RWPE1 (cell line): ENCODE measurements around the gene FAM234A.

ENCODE experiments used
- CTCF ChIA-PET: fragments of 350-600 bp; sonication (Branson Sonifier 250); formaldehyde crosslinking; extraction: SDS; loops from one replicate; lab custom pipeline; 2021; lab: Yijun Ruan, JAX
- POLR2A ChIA-PET: fragments of 400-600 bp; formaldehyde crosslinking; extraction: SDS; loops from one replicate; lab custom pipeline; 2020; ENCODE audit warnings: antibody characterized with exemption; ENCODE audit not compliant: low non-redundant PET; lab: Yijun Ruan, JAX
- DNase-seq: peaks from one replicate; pipeline ENCODE4 v3.0.0; 2012; ENCODE audit warnings: low spot score
- H3K27ac ChIP-seq: fragments of 450-650 bp; 2 replicates; pipeline ENCODE4 v1.5.1; 2017
- TF ChIP-seq, protein P1 (sequence below): fragments of 450-650 bp; conservative IDR thresholded peaks from 2 replicates; pipeline ENCODE4 v1.5.1; 2017; ENCODE audit warnings: low read depth, mild to moderate bottlenecking

The FAM234A gene

DNA sequence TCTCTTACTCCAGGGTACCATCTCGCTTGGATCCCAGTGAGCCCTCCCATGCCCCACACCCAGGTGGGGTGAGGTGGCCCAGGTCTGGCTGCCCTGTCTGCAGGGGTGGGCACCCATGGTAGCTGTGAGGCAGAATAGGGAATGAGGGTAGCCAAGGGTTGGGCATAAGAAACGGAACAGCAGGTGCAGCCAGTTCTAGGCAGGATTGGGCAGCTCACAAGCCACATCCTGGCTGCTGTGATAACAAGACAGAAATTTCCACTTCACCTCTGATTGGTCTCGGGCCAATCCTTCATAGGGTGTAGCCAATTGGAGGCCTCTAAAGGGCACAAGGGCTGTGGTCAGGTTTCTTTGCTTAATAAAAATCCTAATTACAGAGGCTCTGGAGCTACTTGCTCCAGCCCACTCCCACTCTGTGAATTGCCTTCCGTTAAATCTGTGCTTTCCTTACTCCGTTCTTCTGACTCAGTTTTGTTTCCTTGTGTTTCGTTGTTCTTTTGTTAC lies 44.3 kb downstream of the FAM234A start:
- TF ChIP-seq, protein P1, sequence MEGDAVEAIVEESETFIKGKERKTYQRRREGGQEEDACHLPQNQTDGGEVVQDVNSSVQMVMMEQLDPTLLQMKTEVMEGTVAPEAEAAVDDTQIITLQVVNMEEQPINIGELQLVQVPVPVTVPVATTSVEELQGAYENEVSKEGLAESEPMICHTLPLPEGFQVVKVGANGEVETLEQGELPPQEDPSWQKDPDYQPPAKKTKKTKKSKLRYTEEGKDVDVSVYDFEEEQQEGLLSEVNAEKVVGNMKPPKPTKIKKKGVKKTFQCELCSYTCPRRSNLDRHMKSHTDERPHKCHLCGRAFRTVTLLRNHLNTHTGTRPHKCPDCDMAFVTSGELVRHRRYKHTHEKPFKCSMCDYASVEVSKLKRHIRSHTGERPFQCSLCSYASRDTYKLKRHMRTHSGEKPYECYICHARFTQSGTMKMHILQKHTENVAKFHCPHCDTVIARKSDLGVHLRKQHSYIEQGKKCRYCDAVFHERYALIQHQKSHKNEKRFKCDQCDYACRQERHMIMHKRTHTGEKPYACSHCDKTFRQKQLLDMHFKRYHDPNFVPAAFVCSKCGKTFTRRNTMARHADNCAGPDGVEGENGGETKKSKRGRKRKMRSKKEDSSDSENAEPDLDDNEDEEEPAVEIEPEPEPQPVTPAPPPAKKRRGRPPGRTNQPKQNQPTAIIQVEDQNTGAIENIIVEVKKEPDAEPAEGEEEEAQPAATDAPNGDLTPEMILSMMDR: no peak
- CTCF ChIA-PET: interaction anchor here (1.0 kb wide), 1 partner anchor 213 kb away, joined by 5 read pairs; no protein-coding TSS in a partner anchor

DNA sequence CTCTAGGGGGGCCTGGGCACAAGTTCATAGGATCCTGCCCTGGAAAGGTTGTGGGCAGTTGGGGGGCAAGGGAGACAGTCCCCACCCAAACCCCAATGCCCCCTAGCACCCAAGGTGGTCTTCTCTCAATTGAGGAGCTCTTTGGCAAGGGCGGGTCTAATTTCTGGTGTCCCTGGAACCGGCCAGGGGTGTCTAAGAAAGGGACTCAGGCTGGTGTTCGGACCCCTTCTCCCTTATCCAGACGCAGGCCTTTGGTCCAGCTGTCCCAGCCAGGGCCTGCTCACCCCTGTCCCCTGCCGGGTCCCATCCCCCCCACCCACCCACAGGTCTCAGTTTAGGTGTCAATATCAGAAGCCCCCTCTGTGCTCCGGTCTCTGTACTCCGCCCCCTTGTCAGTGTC lies 44.9 kb downstream of the FAM234A start:
- DNase-seq: no peak
- CTCF ChIA-PET: interaction anchor here (1.0 kb wide), 1 partner anchor 214 kb away, joined by 5 read pairs; no protein-coding TSS in a partner anchor
- POLR2A ChIA-PET: no interaction called here
- H3K27ac ChIP-seq: no peak overlapping the region
- TF ChIP-seq, protein P1: no peak

More for the DNA sequence above, 44.3 kb downstream of the FAM234A start:
- DNase-seq: peak; percentile 61
- POLR2A ChIA-PET: interaction anchor here (0.6 kb wide), 1 partner anchor 245 kb away, joined by 3 read pairs; no protein-coding TSS in a partner anchor
- H3K27ac ChIP-seq: no peak overlapping the region

DNA sequence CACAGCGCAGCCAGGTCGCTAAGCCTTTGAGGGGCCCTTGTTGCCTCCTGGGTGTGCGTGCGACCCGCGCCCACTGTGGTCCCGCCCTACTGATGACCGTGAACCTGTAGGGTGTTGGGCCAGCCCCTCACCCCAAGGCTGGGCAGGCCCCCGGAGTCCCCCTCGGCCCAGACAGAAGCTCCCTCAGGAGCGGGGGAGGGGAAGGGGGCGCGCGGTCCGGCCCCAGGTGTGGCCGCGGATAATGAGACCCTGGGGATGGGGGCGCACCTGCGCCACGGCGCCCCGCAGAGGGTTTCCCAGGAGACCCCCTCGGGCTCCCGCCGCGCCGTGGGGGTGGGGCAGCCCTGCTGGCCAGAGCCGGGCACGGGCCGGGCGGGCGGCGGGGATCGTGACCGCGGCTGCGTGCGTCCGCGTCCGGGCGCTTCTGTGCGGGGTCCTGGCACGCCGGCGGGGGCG lies 45.4 kb downstream of the FAM234A start:
- TF ChIP-seq, protein P1: no peak
- ChIA-PET CTCF (no interaction called here), POLR2A (no interaction called here)
- DNase-seq: no peak
- H3K27ac ChIP-seq: no peak overlapping the region

GRCh38 chr16:280552-280951 lies 45.9 kb downstream of the FAM234A start, which contains the start of gene ARHGDIG:
Gene ARHGDIG, plus strand, starts transcription at chr16:280591. Its CDS starts 90 bp downstream, at chr16:280681.
- TF ChIP-seq, protein P1: no peak
- CTCF ChIA-PET: interaction anchor here (0.6 kb wide), 1 partner anchor 145 kb away, joined by 3 read pairs; the partner anchor contains the start of gene RAB11FIP3
- POLR2A ChIA-PET: no interaction called here
- H3K27ac ChIP-seq: no peak within 1 kb of the TSS
- DNase-seq: no peak

- TF ChIP-seq, protein P1: no peak
- no peak for DNase-seq
- no peak overlapping the region for H3K27ac ChIP-seq
- ChIA-PET CTCF (interaction anchor here (0.6 kb wide), 1 partner anchor 144 kb away, joined by 3 read pairs; the partner anchor contains the start of gene RAB11FIP3), POLR2A (no interaction called here)
These were observed 46.5 kb downstream of the FAM234A start for GRCh38 chr16:280991-281659.

GRCh38 chr16:281660-282255 lies 47.1 kb downstream of the FAM234A start:
- DNase-seq: no peak
- ChIA-PET POLR2A (no interaction called here), CTCF (no interaction called here)
- TF ChIP-seq, protein P1: no peak
- no peak overlapping the region for H3K27ac ChIP-seq
